GM19438 (cell line): ENCODE data around the gene NPC2.

Experiments
- ATAC-seq: cut with Tn5 transposase; IDR thresholded peaks from one replicate; pipeline ENCODE4 v1.9.1; 2021; ENCODE audit warnings: low read depth; ENCODE audit not compliant: unreplicated experiment

The NPC2 gene

GRCh38 chr14:74519316-74520074, 26.4 kb upstream of the NPC2 start:
- ATAC-seq = no peak

GRCh38 chr14:74518221-74518620, 25.1 kb upstream of the NPC2 start:
- no peak for ATAC-seq

- ATAC-seq = no peak
Observed at GRCh38 chr14:74517731-74518130, 24.6 kb upstream of the NPC2 start.

GRCh38 chr14:74516451-74517160, 23.5 kb upstream of the NPC2 start:
- ATAC-seq = no peak

- ATAC-seq = no peak
Observed at GRCh38 chr14:74515891-74516412, 22.8 kb upstream of the NPC2 start.

- no peak for ATAC-seq
Observed at GRCh38 chr14:74514471-74514941, 21.4 kb upstream of the NPC2 start.

GRCh38 chr14:74511966-74512830, 19.1 kb upstream of the NPC2 start:
- ATAC-seq = no peak

GRCh38 chr14:74510959-74511409, 17.9 kb upstream of the NPC2 start:
- ATAC-seq = no peak

- no peak for ATAC-seq
Observed at GRCh38 chr14:74510223-74510931, 17.3 kb upstream of the NPC2 start.

- no peak for ATAC-seq
Observed at GRCh38 chr14:74509587-74510222, 16.6 kb upstream of the NPC2 start.

GRCh38 chr14:74508844-74509428, 15.8 kb upstream of the NPC2 start:
- no peak for ATAC-seq

- ATAC-seq = no peak
Observed at GRCh38 chr14:74508292-74508731, 15.2 kb upstream of the NPC2 start.

- no peak for ATAC-seq
Observed at GRCh38 chr14:74507840-74508239, 14.7 kb upstream of the NPC2 start.

- ATAC-seq = no peak
Observed at GRCh38 chr14:74507085-74507484, 14.0 kb upstream of the NPC2 start.

- ATAC-seq = no peak
Observed at GRCh38 chr14:74506411-74506851, 13.3 kb upstream of the NPC2 start.

- ATAC-seq = no peak
Observed at GRCh38 chr14:74505831-74506230, 12.7 kb upstream of the NPC2 start.

- ATAC-seq = no peak
Observed at GRCh38 chr14:74504874-74505720, 12.0 kb upstream of the NPC2 start.

GRCh38 chr14:74504412-74504811, 11.3 kb upstream of the NPC2 start:
- ATAC-seq = no peak
